ENCODE data around the gene SPTBN1. TPM values are rescaled to one million over a fixed set of nuclear protein-coding genes. Genes with fewer than 3 reads are reported as not detected.

Gene SPTBN1
- total and polyA plus RNA-seq, 2 of the 13 experiments (the other 11 are each of a cell fraction or from before 2014, with no cell fraction given) = 123 to 299 TPM

DNA sequence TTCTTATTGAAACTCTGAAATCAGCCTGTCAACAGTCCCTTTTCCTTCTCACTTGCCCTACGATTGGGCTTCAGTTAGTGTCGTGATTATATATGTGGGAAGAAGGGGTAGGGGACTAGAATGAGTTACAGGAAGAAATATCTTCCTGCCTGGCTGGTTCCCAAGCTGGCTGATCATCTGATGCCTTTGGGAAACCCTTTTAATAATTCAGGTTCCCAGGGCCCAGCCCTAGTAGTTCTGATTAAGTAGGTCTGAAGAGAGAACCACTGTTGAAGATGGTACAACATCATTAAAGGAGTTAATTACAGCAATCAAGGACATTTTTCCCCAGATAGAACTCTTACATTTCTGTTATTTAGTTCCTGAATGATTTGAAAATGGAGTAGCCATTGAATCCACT lies 157.3 kb downstream of the SPTBN1 start:
- H3K4me1 ChIP-seq (ENCODE audit: insufficient read depth, low read length) = peaks cover 93% of the 10 kb centered on the region
- CTCF ChIA-PET (ENCODE audit: low intra/inter-chr PET ratio, low total read pairs) = no interaction called here
- no peaks in the 10 kb centered on the region for H3K9me3 ChIP-seq (ENCODE audit: low read length)
- WGBS (ENCODE audit: low lambda C conversion rate) = 95% methylated on average over 2 of the region's 2 CpGs
- H2AFZ ChIP-seq (ENCODE audit: low read length) = no peak overlapping the region
- H3K4me3 ChIP-seq (replicated peaks in 1 of 3; ENCODE audit: insufficient read depth in 1 of 3, low read depth in 2 of 3, low read length in 3 of 3) = no peak overlapping the region
- ATAC-seq = no peak
- H4K20me1 ChIP-seq (ENCODE audit: insufficient read depth, low read length) = peaks cover 50% of the 10 kb centered on the region
- no peak for DNase-seq (ENCODE audit: low spot score)
- in situ Hi-C loops (cut with HindIII; ENCODE audit: extremely low pct_ligation_motif_present, low pct_unique_long_range_greater_than_20kb) (no loop called here), intact Hi-C loops (cut with micrococcal nuclease; ENCODE audit: unreplicated experiment) (no loop called here)
- no peaks in the 10 kb centered on the region for H3K27me3 ChIP-seq (ENCODE audit: control insufficient read depth in 1 of 2, insufficient read depth in 2 of 2, low read length in 2 of 2)
- FAIRE-seq = no peak
- peaks cover 39 to 71% of the 10 kb centered on the region in 2 experiments for H3K36me3 ChIP-seq (replicated peaks in 1 of 2; ENCODE audit: control insufficient read depth in 1 of 2, insufficient read depth in 2 of 2, low read length in 2 of 2)
- peaks cover 81% of the 10 kb centered on the region for H3K79me2 ChIP-seq (ENCODE audit: insufficient read depth, low read length)
- no peak overlapping the region for H3K9ac ChIP-seq (ENCODE audit: insufficient read depth, low read depth, low read length)
- no peak overlapping the region for H3K27ac ChIP-seq (ENCODE audit: extremely low read length, insufficient read depth, low read length)
- H3K4me2 ChIP-seq (ENCODE audit: low read depth, low read length) = no peak overlapping the region
- POLR2A ChIA-PET = no interaction called here
- BruUV-seq (replicated peaks) = TSS peak; percentile 3
- TF ChIP-seq ZBTB7A (CRISPR knock-in tag; IDR thresholded peaks at IDR 0.05) = no peak
- TF ChIP-seq DR1 (CRISPR knock-in tag; IDR thresholded peaks at IDR 0.05) = no peak
- no peak for TF ChIP-seq NFIC (IDR thresholded peaks at IDR 0.05; ENCODE audit: low read length)
- no peak for TF ChIP-seq MXI1 (IDR thresholded peaks at IDR 0.05; ENCODE audit: borderline replicate concordance, low read depth, low read length)
- no peak for TF ChIP-seq ZNF326 (CRISPR knock-in tag; IDR thresholded peaks at IDR 0.05; ENCODE audit: borderline replicate concordance)
- TF ChIP-seq TMF1 (CRISPR knock-in tag; IDR thresholded peaks at IDR 0.05; ENCODE audit: low read depth) = no peak
- no peak for TF ChIP-seq MAZ (IDR thresholded peaks at IDR 0.05; ENCODE audit: borderline replicate concordance, low read depth, low read length)
- no peak for TF ChIP-seq MAZ (CRISPR knock-in tag; IDR thresholded peaks at IDR 0.05; ENCODE audit: low read depth)
- no peak for TF ChIP-seq SP4 (CRISPR knock-in tag; IDR thresholded peaks at IDR 0.05)
- no peak for TF ChIP-seq BCLAF1 (IDR thresholded peaks at IDR 0.05)
- no peak for TF ChIP-seq ARNT (IDR thresholded peaks at IDR 0.05)
- TF ChIP-seq ZMYM4 (CRISPR knock-in tag; IDR thresholded peaks at IDR 0.05) = no peak
- TF ChIP-seq, protein P1, sequence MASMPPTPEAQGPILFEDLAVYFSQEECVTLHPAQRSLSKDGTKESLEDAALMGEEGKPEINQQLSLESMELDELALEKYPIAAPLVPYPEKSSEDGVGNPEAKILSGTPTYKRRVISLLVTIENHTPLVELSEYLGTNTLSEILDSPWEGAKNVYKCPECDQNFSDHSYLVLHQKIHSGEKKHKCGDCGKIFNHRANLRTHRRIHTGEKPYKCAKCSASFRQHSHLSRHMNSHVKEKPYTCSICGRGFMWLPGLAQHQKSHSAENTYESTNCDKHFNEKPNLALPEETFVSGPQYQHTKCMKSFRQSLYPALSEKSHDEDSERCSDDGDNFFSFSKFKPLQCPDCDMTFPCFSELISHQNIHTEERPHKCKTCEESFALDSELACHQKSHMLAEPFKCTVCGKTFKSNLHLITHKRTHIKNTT (CRISPR knock-in tag; IDR thresholded peaks at IDR 0.05) = no peak
- no peak for TF ChIP-seq ZNF607 (CRISPR knock-in tag; IDR thresholded peaks at IDR 0.05; ENCODE audit: borderline replicate concordance)
- no peak for TF ChIP-seq HNRNPH1 (optimal IDR thresholded peaks at IDR 0.05; ENCODE audit: low read depth, low read length)
- TF ChIP-seq NFKBIZ (CRISPR knock-in tag; IDR thresholded peaks at IDR 0.05) = no peak
- no peak for TF ChIP-seq ZBTB8A (CRISPR knock-in tag; IDR thresholded peaks at IDR 0.05; ENCODE audit: borderline replicate concordance, low read depth)
- TF ChIP-seq, protein P2, sequence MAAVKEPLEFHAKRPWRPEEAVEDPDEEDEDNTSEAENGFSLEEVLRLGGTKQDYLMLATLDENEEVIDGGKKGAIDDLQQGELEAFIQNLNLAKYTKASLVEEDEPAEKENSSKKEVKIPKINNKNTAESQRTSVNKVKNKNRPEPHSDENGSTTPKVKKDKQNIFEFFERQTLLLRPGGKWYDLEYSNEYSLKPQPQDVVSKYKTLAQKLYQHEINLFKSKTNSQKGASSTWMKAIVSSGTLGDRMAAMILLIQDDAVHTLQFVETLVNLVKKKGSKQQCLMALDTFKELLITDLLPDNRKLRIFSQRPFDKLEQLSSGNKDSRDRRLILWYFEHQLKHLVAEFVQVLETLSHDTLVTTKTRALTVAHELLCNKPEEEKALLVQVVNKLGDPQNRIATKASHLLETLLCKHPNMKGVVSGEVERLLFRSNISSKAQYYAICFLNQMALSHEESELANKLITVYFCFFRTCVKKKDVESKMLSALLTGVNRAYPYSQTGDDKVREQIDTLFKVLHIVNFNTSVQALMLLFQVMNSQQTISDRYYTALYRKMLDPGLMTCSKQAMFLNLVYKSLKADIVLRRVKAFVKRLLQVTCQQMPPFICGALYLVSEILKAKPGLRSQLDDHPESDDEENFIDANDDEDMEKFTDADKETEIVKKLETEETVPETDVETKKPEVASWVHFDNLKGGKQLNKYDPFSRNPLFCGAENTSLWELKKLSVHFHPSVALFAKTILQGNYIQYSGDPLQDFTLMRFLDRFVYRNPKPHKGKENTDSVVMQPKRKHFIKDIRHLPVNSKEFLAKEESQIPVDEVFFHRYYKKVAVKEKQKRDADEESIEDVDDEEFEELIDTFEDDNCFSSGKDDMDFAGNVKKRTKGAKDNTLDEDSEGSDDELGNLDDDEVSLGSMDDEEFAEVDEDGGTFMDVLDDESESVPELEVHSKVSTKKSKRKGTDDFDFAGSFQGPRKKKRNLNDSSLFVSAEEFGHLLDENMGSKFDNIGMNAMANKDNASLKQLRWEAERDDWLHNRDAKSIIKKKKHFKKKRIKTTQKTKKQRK (IDR thresholded peaks at IDR 0.05; ENCODE audit: low read length) = no peak
- TF ChIP-seq MTF1 (CRISPR knock-in tag; IDR thresholded peaks at IDR 0.05) = no peak
